ENCODE data around the gene STEAP1B. TPM values are rescaled to one million over a fixed set of nuclear protein-coding genes. Genes with fewer than 3 reads are reported as not detected.

STEAP1B gene
- polyA plus RNA-seq, 1 experiment: 1.4 TPM

- DNase-seq (ENCODE audit: low read depth): no peak
- Histone ChIP-seq H3K4me3 (ENCODE audit: low read depth, low read length) (no peak overlapping the region), H3K27me3 (ENCODE audit: control insufficient read depth, insufficient read depth, low read length) (no peaks in the 10 kb centered on the region; the same call in 1 of the 2 replicates), H3K36me3 (ENCODE audit: control insufficient read depth, insufficient read depth, low read length) (no peaks in the 10 kb centered on the region)
- CTCF ChIA-PET: interaction anchor here (1.4 kb wide), 1 partner anchor 337 kb away, joined by 5 read pairs; no protein-coding TSS in a partner anchor
- POLR2A ChIA-PET: no interaction called here
- TF ChIP-seq, protein P1, sequence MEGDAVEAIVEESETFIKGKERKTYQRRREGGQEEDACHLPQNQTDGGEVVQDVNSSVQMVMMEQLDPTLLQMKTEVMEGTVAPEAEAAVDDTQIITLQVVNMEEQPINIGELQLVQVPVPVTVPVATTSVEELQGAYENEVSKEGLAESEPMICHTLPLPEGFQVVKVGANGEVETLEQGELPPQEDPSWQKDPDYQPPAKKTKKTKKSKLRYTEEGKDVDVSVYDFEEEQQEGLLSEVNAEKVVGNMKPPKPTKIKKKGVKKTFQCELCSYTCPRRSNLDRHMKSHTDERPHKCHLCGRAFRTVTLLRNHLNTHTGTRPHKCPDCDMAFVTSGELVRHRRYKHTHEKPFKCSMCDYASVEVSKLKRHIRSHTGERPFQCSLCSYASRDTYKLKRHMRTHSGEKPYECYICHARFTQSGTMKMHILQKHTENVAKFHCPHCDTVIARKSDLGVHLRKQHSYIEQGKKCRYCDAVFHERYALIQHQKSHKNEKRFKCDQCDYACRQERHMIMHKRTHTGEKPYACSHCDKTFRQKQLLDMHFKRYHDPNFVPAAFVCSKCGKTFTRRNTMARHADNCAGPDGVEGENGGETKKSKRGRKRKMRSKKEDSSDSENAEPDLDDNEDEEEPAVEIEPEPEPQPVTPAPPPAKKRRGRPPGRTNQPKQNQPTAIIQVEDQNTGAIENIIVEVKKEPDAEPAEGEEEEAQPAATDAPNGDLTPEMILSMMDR (IDR thresholded peaks at IDR 0.05; ENCODE audit: insufficient read depth, low read depth, low read length): no peak
Measured at GRCh38 chr7:22447762-22448161, 52.2 kb downstream of the STEAP1B start.

DNA sequence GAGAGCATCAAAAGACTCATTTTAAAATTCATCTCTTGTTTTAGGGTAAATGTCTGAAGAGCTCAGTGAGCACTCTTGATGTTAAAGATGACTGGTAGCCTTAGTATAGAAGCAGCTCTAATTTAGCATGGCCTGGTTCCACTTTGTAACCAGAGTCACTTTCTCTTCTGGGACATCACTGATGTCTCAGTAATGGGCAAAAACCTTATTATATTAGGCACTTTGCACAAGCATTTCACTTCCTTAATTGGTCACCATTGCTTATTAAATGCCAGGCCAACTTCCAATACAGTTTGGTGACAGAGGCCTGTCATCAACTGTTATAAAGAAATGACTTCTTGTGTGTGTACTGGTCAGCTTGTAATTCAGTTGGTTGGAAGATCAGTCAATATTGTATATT is 53.0 kb downstream of the STEAP1B start:
- POLR2A ChIA-PET: no interaction called here

GRCh38 chr7:22445853-22446252 is 54.1 kb downstream of the STEAP1B start:
- Histone ChIP-seq H3K4me3 (ENCODE audit: low read depth, low read length) (no peak overlapping the region), H3K27me3 (ENCODE audit: control insufficient read depth, insufficient read depth, low read length) (no peaks in the 10 kb centered on the region), H3K36me3 (ENCODE audit: control insufficient read depth, insufficient read depth, low read length) (no peaks in the 10 kb centered on the region)
- TF ChIP-seq, protein P1 (IDR thresholded peaks at IDR 0.05; ENCODE audit: insufficient read depth, low read depth, low read length): no peak
- no peak for DNase-seq (ENCODE audit: low read depth)
- ChIA-PET POLR2A (no interaction called here), CTCF (interaction anchor here (0.6 to 1.9 kb wide), 3 partner anchors 9 to 35 kb away, joined by 3 to 9 read pairs (median 7); no protein-coding TSS in a partner anchor)

More for the DNA sequence above, 53.0 kb downstream of the STEAP1B start:
- TF ChIP-seq, protein P1 (IDR thresholded peaks at IDR 0.05; ENCODE audit: insufficient read depth, low read depth, low read length): no peak
- CTCF ChIA-PET: interaction anchor here (1.4 to 1.9 kb wide), 2 partner anchors 12 to 337 kb away, joined by 5 to 9 read pairs; no protein-coding TSS in a partner anchor
- no peaks in the 10 kb centered on the region for H3K36me3 ChIP-seq (ENCODE audit: control insufficient read depth, insufficient read depth, low read length)
- H3K4me3 ChIP-seq (ENCODE audit: low read depth, low read length): no peak overlapping the region
- DNase-seq (ENCODE audit: low read depth): no peak
- H3K27me3 ChIP-seq (ENCODE audit: control insufficient read depth, insufficient read depth, low read length): no peaks in the 10 kb centered on the region

- ChIA-PET CTCF (interaction anchor here (0.6 to 1.9 kb wide), 3 partner anchors 10 to 36 kb away, joined by 3 to 9 read pairs (median 7); no protein-coding TSS in a partner anchor), POLR2A (no interaction called here)
- H3K36me3 ChIP-seq (ENCODE audit: control insufficient read depth, insufficient read depth, low read length): no peaks in the 10 kb centered on the region
Measured at GRCh38 chr7:22445140-22445743, 54.7 kb downstream of the STEAP1B start.

More at GRCh38 chr7:22445140-22445743, 54.7 kb downstream of the STEAP1B start:
- Histone ChIP-seq H3K27me3 (ENCODE audit: control insufficient read depth, insufficient read depth, low read length) (no peaks in the 10 kb centered on the region), H3K4me3 (ENCODE audit: low read depth, low read length) (no peak overlapping the region)
- no peak for DNase-seq (ENCODE audit: low read depth)
- TF ChIP-seq, protein P1 (IDR thresholded peaks at IDR 0.05; ENCODE audit: insufficient read depth, low read depth, low read length): no peak

Data from BJ (cell line).